ENCODE measurements around the gene HOXB9. TPM values are rescaled to one million over a fixed set of nuclear protein-coding genes. Genes with fewer than 3 reads are reported as not detected.
A peak's percentile ranks its signal among the peaks of the same experiment; 100 is the strongest.

The HOXB9 gene
- total RNA-seq, 5 donors from 2014 or later (not counting 1 experiment from before 2014, with no cell fraction given): 0.19 to 0.43 (median 0.30) TPM; not detected in 1

DNA sequence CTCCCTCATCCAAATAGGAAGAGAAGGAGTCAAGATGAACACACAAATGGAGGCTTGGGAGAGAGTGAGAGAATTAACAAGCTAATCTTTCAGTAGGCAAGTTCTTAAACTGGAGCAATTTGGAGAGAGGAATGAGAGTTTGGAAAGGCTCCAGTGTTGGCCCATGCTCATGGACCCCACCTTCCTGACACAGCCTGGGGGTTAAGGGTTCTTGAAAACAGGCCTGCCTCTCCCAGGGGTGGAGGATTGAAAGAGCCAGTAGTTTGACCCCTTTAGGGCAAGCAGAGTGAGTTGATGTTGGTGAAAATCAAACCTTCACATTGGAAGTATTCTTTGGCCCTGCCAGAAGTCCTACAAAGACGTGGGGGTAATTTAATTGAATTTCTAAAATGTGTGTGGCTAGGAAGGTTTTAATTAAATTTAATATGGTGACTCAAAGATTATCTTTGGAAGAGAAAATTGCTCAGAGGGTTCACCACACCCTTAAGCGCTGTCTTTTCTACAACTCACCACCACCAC lies 41.9 kb downstream of the HOXB9 start:
- no peaks in the 10 kb centered on the region for H3K36me3 Mint-ChIP-seq
- peaks cover 0 to 75% of the 10 kb centered on the region in 2 experiments for H3K27me3 ChIP-seq (replicated peaks in 1 of 2; ENCODE audit: control insufficient read depth in 2 of 2, extremely low read depth in 1 of 2, insufficient read depth in 2 of 2, low read length in 1 of 2)
- CTCF ChIA-PET: interaction anchor here in 1 of 2 donors (1.3 kb wide), 1 partner anchor 232 kb away, joined by 7 read pairs; no protein-coding TSS in a partner anchor
- peaks cover 7 to 49% of the 10 kb centered on the region in 2 experiments for H3K4me1 ChIP-seq (ENCODE audit: control insufficient read depth in 1 of 2, extremely low read depth in 1 of 2, insufficient read depth in 2 of 2, low read length in 2 of 2)
- H3K27ac Mint-ChIP-seq: no peak overlapping the region
- H3K4me3 ChIP-seq (ENCODE audit: control insufficient read depth in 1 of 2, extremely low read depth in 1 of 2, low read length in 1 of 2): no peak overlapping the region
- H3K4me3 Mint-ChIP-seq: peak overlapping the region in 2 of 3 donors; percentile 26 to 78
- POLR2A ChIA-PET: interaction anchor here in 1 of 2 donors (0.5 kb wide), 1 partner anchor 92 kb away, joined by 4 read pairs; no protein-coding TSS in a partner anchor
- DNase-seq (no peak), ATAC-seq (replicated peaks in 1 of 4) (no peak)
- no peaks in the 10 kb centered on the region for H3K36me3 ChIP-seq (ENCODE audit: control insufficient read depth in 2 of 2, extremely low read depth in 1 of 2, insufficient read depth in 1 of 2, low read length in 1 of 2)
- peaks cover 83 to 89% of the 10 kb centered on the region in 2 donors for H3K27me3 Mint-ChIP-seq
- peaks cover 44 to 58% (median 51%) of the 10 kb centered on the region in 3 donors for H3K4me1 Mint-ChIP-seq
- no peaks in the 10 kb centered on the region for H3K9me3 ChIP-seq
- no peak overlapping the region for H3K27ac ChIP-seq (ENCODE audit: low read length)
- H3K9me3 Mint-ChIP-seq: no peaks in the 10 kb centered on the region
- WGBS (ENCODE audit: insufficient coverage): 100% methylated on average over 1 of the region's 2 CpGs

DNA sequence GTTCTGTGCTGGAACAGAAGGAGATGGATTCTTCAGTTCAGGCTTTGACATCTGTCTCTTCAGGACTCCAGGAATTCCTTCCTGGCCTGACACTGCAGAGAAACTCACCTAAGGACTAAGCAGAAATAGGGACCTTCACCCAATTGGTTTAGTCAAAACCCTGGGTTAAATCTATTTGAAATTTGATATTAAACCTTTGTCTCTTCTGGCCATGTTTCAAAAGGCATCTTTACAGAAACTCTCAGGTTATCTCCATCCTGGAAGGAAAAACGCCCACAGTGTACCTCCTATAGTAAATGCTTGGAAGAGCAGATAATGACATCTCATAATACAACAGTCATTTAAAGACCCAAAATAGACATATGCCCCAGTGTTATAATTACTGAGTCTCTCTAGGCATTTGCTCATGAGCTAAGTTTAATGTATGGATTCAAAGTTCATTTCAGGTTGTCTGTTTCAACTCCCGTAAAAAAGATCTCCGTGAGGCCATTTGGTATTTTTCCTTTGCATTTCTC lies 42.4 kb downstream of the HOXB9 start:
- Mint-ChIP-seq H3K4me3 (peak overlapping the region in 2 of 3 donors; percentile 26 to 78), H3K27ac (no peak overlapping the region), H3K36me3 (no peaks in the 10 kb centered on the region), H3K27me3 (peaks cover 84 to 91% of the 10 kb centered on the region in 2 donors), H3K4me1 (peaks cover 50 to 63% (median 56%) of the 10 kb centered on the region in 3 donors), H3K9me3 (no peaks in the 10 kb centered on the region)
- ATAC-seq (replicated peaks in 1 of 4) (no peak), DNase-seq (no peak)
- CTCF ChIA-PET: interaction anchor here (0.6 to 1.3 kb wide), 3 partner anchors 232 to 1617 kb away, joined by 3 to 7 read pairs (median 4); no protein-coding TSS in a partner anchor
- no peak overlapping the region for H3K4me3 ChIP-seq (ENCODE audit: control insufficient read depth in 1 of 2, extremely low read depth in 1 of 2, low read length in 1 of 2)
- POLR2A ChIA-PET: no interaction called here
- no peaks in the 10 kb centered on the region for H3K36me3 ChIP-seq (ENCODE audit: control insufficient read depth in 2 of 2, extremely low read depth in 1 of 2, insufficient read depth in 1 of 2, low read length in 1 of 2)
- no CpG with 5 or more reads among the region's 3 CpGs for whole genome bisulfite sequencing (ENCODE audit: insufficient coverage)
- no peaks in the 10 kb centered on the region for H3K9me3 ChIP-seq
- H3K27ac ChIP-seq (ENCODE audit: low read length): no peak overlapping the region
- H3K27me3 ChIP-seq (replicated peaks in 1 of 2; ENCODE audit: control insufficient read depth in 2 of 2, extremely low read depth in 1 of 2, insufficient read depth in 2 of 2, low read length in 1 of 2): peaks cover 0 to 78% of the 10 kb centered on the region in 2 experiments
- peaks cover 10 to 54% of the 10 kb centered on the region in 2 experiments for H3K4me1 ChIP-seq (ENCODE audit: control insufficient read depth in 1 of 2, extremely low read depth in 1 of 2, insufficient read depth in 2 of 2, low read length in 2 of 2)

DNA sequence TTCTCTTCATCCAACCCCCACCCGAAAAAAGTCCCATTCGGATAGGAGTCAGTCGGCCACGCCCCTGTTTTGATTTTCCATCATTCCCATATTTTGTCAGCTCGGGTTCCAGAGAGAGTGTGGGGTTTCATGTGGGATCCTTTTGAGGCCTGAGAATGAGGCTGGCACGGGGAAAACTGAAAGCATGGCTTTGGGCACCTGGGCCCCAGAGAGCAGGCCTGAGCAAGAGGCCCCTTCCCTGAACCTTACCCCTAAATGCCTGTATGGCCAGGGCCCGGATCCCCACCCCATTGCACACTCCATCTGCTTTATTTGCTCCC lies 43.4 kb downstream of the HOXB9 start:
- Histone ChIP-seq H3K27ac (ENCODE audit: low read length) (no peak overlapping the region), H3K27me3 (replicated peaks in 1 of 2; ENCODE audit: control insufficient read depth in 2 of 2, extremely low read depth in 1 of 2, insufficient read depth in 2 of 2, low read length in 1 of 2) (peaks cover 0 to 75% of the 10 kb centered on the region in 2 experiments), H3K36me3 (ENCODE audit: control insufficient read depth in 2 of 2, extremely low read depth in 1 of 2, insufficient read depth in 1 of 2, low read length in 1 of 2) (no peaks in the 10 kb centered on the region), H3K4me3 (ENCODE audit: control insufficient read depth in 1 of 2, extremely low read depth in 1 of 2, low read length in 1 of 2) (no peak overlapping the region), H3K4me1 (ENCODE audit: control insufficient read depth in 1 of 2, extremely low read depth in 1 of 2, insufficient read depth in 2 of 2, low read length in 2 of 2) (peaks cover 10 to 58% of the 10 kb centered on the region in 2 experiments), H3K9me3 (no peaks in the 10 kb centered on the region)
- no peak for ATAC-seq (replicated peaks in 1 of 4)
- Mint-ChIP-seq H3K4me1 (peaks cover 52 to 69% (median 59%) of the 10 kb centered on the region in 3 donors), H3K4me3 (peak overlapping the region; percentile 43 to 87 (median 65)), H3K36me3 (no peaks in the 10 kb centered on the region), H3K27ac (no peak overlapping the region), H3K27me3 (peaks cover 75 to 84% of the 10 kb centered on the region in 2 donors), H3K9me3 (no peaks in the 10 kb centered on the region)
- ChIA-PET CTCF (interaction anchor here (0.6 to 1.3 kb wide), 4 partner anchors 231 to 320 kb away, joined by 4 to 5 read pairs (median 4); no protein-coding TSS in a partner anchor), POLR2A (interaction anchor here (0.5 to 0.9 kb wide), 2 partner anchors 83 to 96 kb away, joined by 3 read pairs; no protein-coding TSS in a partner anchor)
- DNase-seq: no peak
- no CpG with 5 or more reads among the region's 7 CpGs for WGBS (ENCODE audit: insufficient coverage)

DNA sequence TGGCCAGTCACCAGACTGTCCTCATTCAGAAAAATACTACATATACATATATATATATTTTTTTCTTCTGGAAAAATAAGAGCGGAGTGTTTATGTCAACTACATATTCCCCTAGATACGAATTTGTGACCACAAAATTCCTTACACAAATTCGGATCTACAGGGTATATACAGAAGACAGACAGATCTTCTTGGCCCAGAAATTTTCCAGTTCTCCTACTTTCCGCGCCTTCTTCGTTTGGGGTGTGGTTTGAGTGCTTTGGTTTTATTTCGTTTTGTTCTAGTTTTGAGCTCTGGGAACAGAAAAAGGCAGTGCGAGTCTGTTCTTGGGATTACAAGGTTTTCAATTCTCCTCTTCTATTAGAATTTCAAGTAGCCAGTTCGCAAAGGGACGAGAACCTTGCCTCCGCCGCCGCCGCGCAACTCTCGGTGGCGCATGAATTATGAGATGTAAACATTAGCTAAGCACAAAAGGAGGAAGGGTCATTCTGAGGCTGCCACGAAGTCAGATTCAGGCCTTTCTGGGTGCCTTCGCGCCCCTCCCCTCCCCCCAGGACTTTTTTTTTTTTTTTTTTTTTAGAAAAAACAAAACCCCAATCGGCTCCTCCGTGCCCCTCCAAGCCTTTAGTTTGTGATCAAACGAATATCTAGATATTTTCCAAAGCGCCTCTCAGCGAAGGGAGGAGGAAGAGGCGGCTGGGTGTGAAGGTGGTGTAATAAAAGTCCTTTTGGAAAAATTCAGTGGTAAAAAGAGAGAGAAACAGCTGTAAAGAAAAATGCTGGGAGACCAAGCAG lies 46.2 kb downstream of the HOXB9 start:
- no peaks in the 10 kb centered on the region for H3K36me3 Mint-ChIP-seq
- peaks cover 37 to 68% (median 50%) of the 10 kb centered on the region in 3 donors for H3K4me1 Mint-ChIP-seq
- ChIA-PET POLR2A (interaction anchor here (0.6 to 0.7 kb wide), 3 partner anchors 38 to 171 kb away, joined by 3 to 8 read pairs (median 4); no protein-coding TSS in a partner anchor), CTCF (interaction anchor here in 1 of 2 donors (0.6 kb wide), 1 partner anchor 69 kb away, joined by 5 read pairs; no protein-coding TSS in a partner anchor)
- peaks cover 8 to 63% of the 10 kb centered on the region in 2 experiments for H3K4me1 ChIP-seq (ENCODE audit: control insufficient read depth in 1 of 2, extremely low read depth in 1 of 2, insufficient read depth in 2 of 2, low read length in 2 of 2)
- peak overlapping the region; percentile 18 to 89 (median 87) for H3K4me3 Mint-ChIP-seq
- H3K27me3 ChIP-seq (replicated peaks in 1 of 2; ENCODE audit: control insufficient read depth in 2 of 2, extremely low read depth in 1 of 2, insufficient read depth in 2 of 2, low read length in 1 of 2): peaks cover 0 to 67% of the 10 kb centered on the region in 2 experiments
- no peaks in the 10 kb centered on the region for H3K9me3 ChIP-seq
- WGBS (ENCODE audit: insufficient coverage): 83% methylated on average over 4 of the region's 26 CpGs
- DNase-seq (no peak), ATAC-seq (replicated peaks in 1 of 4) (no peak)
- H3K27ac Mint-ChIP-seq: peak overlapping the region in 1 of 2 donors; percentile 43
- H3K4me3 ChIP-seq (ENCODE audit: control insufficient read depth in 1 of 2, extremely low read depth in 1 of 2, low read length in 1 of 2): no peak overlapping the region
- H3K9me3 Mint-ChIP-seq: no peaks in the 10 kb centered on the region
- no peak overlapping the region for H3K27ac ChIP-seq (ENCODE audit: low read length)
- peaks cover 49 to 60% of the 10 kb centered on the region in 2 donors for H3K27me3 Mint-ChIP-seq
- H3K36me3 ChIP-seq (ENCODE audit: control insufficient read depth in 2 of 2, extremely low read depth in 1 of 2, insufficient read depth in 1 of 2, low read length in 1 of 2): no peaks in the 10 kb centered on the region

DNA sequence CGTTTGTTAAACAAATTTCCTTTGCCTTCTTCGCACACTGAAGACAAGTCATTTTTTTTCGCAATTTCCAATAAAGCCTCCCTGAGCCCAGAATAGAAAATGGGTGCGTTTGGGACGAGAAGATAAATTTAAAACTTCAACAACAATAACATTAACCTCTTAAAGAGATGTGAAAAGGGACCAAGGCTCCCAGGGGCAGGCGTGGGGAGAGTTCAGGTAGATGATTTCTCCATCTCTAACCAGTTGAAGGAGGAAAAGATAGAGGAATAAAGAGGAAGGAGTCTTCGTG lies 46.7 kb downstream of the HOXB9 start:
- H3K27ac ChIP-seq (ENCODE audit: low read length): no peak overlapping the region
- Mint-ChIP-seq H3K4me3 (peak overlapping the region; percentile 85 to 89 (median 87)), H3K36me3 (no peaks in the 10 kb centered on the region), H3K9me3 (no peaks in the 10 kb centered on the region), H3K4me1 (peaks cover 35 to 66% (median 48%) of the 10 kb centered on the region in 3 donors), H3K27ac (no peak overlapping the region), H3K27me3 (peaks cover 46 to 56% of the 10 kb centered on the region in 2 donors)
- H3K4me1 ChIP-seq (ENCODE audit: control insufficient read depth in 1 of 2, extremely low read depth in 1 of 2, insufficient read depth in 2 of 2, low read length in 2 of 2): peaks cover 8 to 61% of the 10 kb centered on the region in 2 experiments
- POLR2A ChIA-PET: no interaction called here
- ATAC-seq (replicated peaks in 1 of 4) (no peak), DNase-seq (no peak)
- peaks cover 0 to 62% of the 10 kb centered on the region in 2 experiments for H3K27me3 ChIP-seq (replicated peaks in 1 of 2; ENCODE audit: control insufficient read depth in 2 of 2, extremely low read depth in 1 of 2, insufficient read depth in 2 of 2, low read length in 1 of 2)
- WGBS (ENCODE audit: insufficient coverage): no CpG with 5 or more reads among the region's 7 CpGs
- CTCF ChIA-PET: no interaction called here
- no peaks in the 10 kb centered on the region for H3K9me3 ChIP-seq
- H3K36me3 ChIP-seq (ENCODE audit: control insufficient read depth in 2 of 2, extremely low read depth in 1 of 2, insufficient read depth in 1 of 2, low read length in 1 of 2): no peaks in the 10 kb centered on the region
- H3K4me3 ChIP-seq (ENCODE audit: control insufficient read depth in 1 of 2, extremely low read depth in 1 of 2, low read length in 1 of 2): no peak overlapping the region
